Left lung (tissue), 10 donors: ENCODE data around the gene OR6M1. TPM values are rescaled to one million over a fixed set of nuclear protein-coding genes. Genes with fewer than 3 reads are reported as not detected.

Experiments used
- ATAC-seq: fragments of 200-7000 bp; cut with Tn5 transposase; one replicate; pipeline ENCODE4 v1.9.1; 2020; ENCODE audit warnings: moderate library complexity
- DNase-seq, 4 donors: peaks; one replicate each; pipeline ENCODE4 v3.0.0-alpha.2; 2013 to 2020
- H3K27ac ChIP-seq, 2 donors: fragments of 200-600 bp; sonication (generic) in 1 of 2; one replicate each; pipeline versions ENCODE4 v1.5.0 to v1.8.0; 2020 to 2021
- H3K27me3 ChIP-seq, 2 donors: fragments of 200-600 bp; sonication (generic) in 1 of 2; one replicate each; pipeline versions ENCODE4 v1.5.0 to v1.8.0; 2020 to 2021
- H3K36me3 ChIP-seq, 2 donors: fragments of 200-600 bp; sonication (generic) in 1 of 2; one replicate each; pipeline versions ENCODE4 v1.5.0 to v1.8.0; 2020 to 2021
- H3K4me1 ChIP-seq, 2 donors: fragments of 200-600 bp; one replicate each; pipeline ENCODE4 v1.8.0; 2021
- H3K4me3 ChIP-seq, 2 donors: fragments of 200-600 bp; sonication (generic) in 1 of 2; one replicate each; pipeline versions ENCODE4 v1.5.0 to v1.8.0; 2020 to 2021; ENCODE audit warnings: mild to moderate bottlenecking in 1 of 2
- H3K9me3 ChIP-seq, 2 donors: fragments of 200-600 bp; sonication (generic) in 1 of 2; one replicate each; pipeline versions ENCODE4 v1.5.0 to v1.8.0; 2020 to 2021
- CTCF ChIP-seq, 2 donors: fragments of 200-600 bp; sonication (generic) in 1 of 2; IDR thresholded peaks; one replicate each; pipeline versions ENCODE4 v1.5.0 to v1.8.0; 2021; ENCODE audit warnings: antibody characterized with exemption in 2 of 2
- intact Hi-C, 2 donors: fragments of 100-400 bp; cut with DNase I; formaldehyde crosslinking; loops; one replicate each; pipeline versions ENCODE4 v1.11.2 to v1.14.2; 2022
- polyA plus RNA-seq, 6 donors: library from polyadenylated mRNA; unstranded; fragments of 120-200 nt; gene quantifications; one replicate each; pipeline ENCODE4 v1.2.1, GENCODE V29; 2013; ENCODE audit not compliant: insufficient read length in 6 of 6
- total RNA-seq, 2 donors: library from RNA; stranded (reverse); fragmentation: NEBNext Ultra II Directional; extraction: Animal tissue kit (Norgen Biotek cat#: 25700); gene quantifications; one replicate each; pipeline ENCODE4 v1.2.1, GENCODE V29; 2021
- donor health status: DM: no; HTN: yes; CAD: no.
- donor health status: DM: no; HTN: no; CAD: no.

OR6M1 gene
- total and polyA plus RNA-seq, 8 donors = not detected

GRCh38 chr11:123839131-123839530, 33.0 kb upstream of the OR6M1 start:
- no peak for TF ChIP-seq CTCF (IDR thresholded peaks at IDR 0.05)
- no peak overlapping the region for H3K27ac ChIP-seq
- H3K4me3 ChIP-seq = no peak overlapping the region
- ATAC-seq = no peak
- intact Hi-C loops = no loop called here
- no peaks in the 10 kb centered on the region for H3K9me3 ChIP-seq
- no peaks in the 10 kb centered on the region for H3K36me3 ChIP-seq
- H3K4me1 ChIP-seq = no peaks in the 10 kb centered on the region
- no peaks in the 10 kb centered on the region for H3K27me3 ChIP-seq
- no peak for DNase-seq

- Histone ChIP-seq H3K27me3 (no peaks in the 10 kb centered on the region), H3K27ac (no peak overlapping the region), H3K4me1 (no peaks in the 10 kb centered on the region), H3K36me3 (no peaks in the 10 kb centered on the region), H3K4me3 (no peak overlapping the region), H3K9me3 (no peaks in the 10 kb centered on the region)
- TF ChIP-seq CTCF (IDR thresholded peaks at IDR 0.05) = no peak
- intact Hi-C loops = no loop called here
- no peak for DNase-seq
- no peak for ATAC-seq
These were observed 32.5 kb upstream of the OR6M1 start for GRCh38 chr11:123838659-123839058.

- Histone ChIP-seq H3K9me3 (no peaks in the 10 kb centered on the region), H3K27me3 (no peaks in the 10 kb centered on the region), H3K27ac (no peak overlapping the region), H3K4me3 (no peak overlapping the region), H3K4me1 (no peaks in the 10 kb centered on the region), H3K36me3 (no peaks in the 10 kb centered on the region)
- TF ChIP-seq CTCF (IDR thresholded peaks at IDR 0.05) = no peak
- intact Hi-C loops = no loop called here
- DNase-seq (no peak), ATAC-seq (no peak)
These were observed 32.0 kb upstream of the OR6M1 start for GRCh38 chr11:123838199-123838598.

GRCh38 chr11:123833095-123833494, 26.9 kb upstream of the OR6M1 start:
- Histone ChIP-seq H3K9me3 (no peaks in the 10 kb centered on the region), H3K4me3 (no peak overlapping the region), H3K27ac (no peak overlapping the region), H3K36me3 (no peaks in the 10 kb centered on the region), H3K27me3 (no peaks in the 10 kb centered on the region), H3K4me1 (no peaks in the 10 kb centered on the region)
- TF ChIP-seq CTCF (IDR thresholded peaks at IDR 0.05) = no peak
- DNase-seq = no peak
- intact Hi-C loops = no loop called here
- ATAC-seq = no peak

GRCh38 chr11:123829745-123830144, 23.6 kb upstream of the OR6M1 start:
- Histone ChIP-seq H3K4me1 (no peaks in the 10 kb centered on the region), H3K27ac (no peak overlapping the region), H3K9me3 (no peaks in the 10 kb centered on the region), H3K4me3 (no peak overlapping the region), H3K27me3 (no peaks in the 10 kb centered on the region), H3K36me3 (no peaks in the 10 kb centered on the region)
- ATAC-seq (no peak), DNase-seq (no peak)
- no peak for TF ChIP-seq CTCF (IDR thresholded peaks at IDR 0.05)
- intact Hi-C loops = no loop called here
